PC-9 (cell line): ENCODE measurements around the gene KIAA0232.

Source experiments
- EZH2 ChIP-seq: fragments of 200-600 bp; sonication (generic); IDR thresholded peaks from 2 replicates; pipeline ENCODE4 v1.8.0; 2017; ENCODE audit warnings: antibody characterized with exemption, low read depth
- TF ChIP-seq, protein P1 (sequence below): fragments of 200-600 bp; sonication (generic); conservative IDR thresholded peaks from 2 replicates; pipeline ENCODE4 v1.6.1; 2017; ENCODE audit warnings: mixed run types, antibody characterized with exemption, mild to moderate bottlenecking, moderate library complexity

DNA sequence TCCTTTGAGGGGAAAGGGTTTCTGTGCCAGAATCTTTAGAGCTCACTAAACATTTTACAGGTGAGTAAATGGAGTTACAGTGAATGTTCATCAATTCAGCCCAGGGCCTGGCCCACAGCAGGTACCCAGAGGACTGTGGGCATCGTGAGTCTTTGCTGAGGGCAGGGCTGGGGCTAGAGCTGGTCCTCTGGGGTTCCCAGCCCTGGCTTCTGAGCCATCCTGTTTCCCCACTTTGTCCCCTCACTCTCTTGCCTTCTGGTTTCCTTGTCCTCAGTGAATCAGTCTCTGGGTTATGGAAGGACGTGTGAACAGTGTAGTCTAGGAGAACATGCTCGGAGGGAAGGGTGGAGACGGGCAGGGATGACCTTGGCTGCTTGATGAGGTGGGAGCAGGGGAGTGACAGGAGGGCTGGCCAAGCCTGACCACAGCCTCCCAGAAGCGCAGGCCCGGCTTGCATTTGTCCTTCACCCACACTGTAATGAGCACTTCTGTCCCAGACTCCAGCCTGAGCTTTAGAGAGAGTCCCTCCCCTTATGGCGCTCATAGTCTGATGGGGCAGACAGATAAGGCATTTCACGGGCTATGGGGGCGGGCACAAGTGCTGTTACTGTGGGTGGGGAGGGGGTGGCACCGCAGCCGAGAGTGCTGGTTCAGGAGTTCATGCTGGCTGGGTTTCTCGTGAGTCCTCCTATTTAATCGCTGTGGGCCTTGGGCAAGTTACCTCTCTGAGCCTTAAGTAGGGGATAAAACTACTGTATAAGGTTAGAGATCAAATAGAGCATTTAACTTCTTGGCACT is 144.4 kb downstream of the KIAA0232 start:
- TF ChIP-seq EZH2 = no peak
- TF ChIP-seq, protein P1, sequence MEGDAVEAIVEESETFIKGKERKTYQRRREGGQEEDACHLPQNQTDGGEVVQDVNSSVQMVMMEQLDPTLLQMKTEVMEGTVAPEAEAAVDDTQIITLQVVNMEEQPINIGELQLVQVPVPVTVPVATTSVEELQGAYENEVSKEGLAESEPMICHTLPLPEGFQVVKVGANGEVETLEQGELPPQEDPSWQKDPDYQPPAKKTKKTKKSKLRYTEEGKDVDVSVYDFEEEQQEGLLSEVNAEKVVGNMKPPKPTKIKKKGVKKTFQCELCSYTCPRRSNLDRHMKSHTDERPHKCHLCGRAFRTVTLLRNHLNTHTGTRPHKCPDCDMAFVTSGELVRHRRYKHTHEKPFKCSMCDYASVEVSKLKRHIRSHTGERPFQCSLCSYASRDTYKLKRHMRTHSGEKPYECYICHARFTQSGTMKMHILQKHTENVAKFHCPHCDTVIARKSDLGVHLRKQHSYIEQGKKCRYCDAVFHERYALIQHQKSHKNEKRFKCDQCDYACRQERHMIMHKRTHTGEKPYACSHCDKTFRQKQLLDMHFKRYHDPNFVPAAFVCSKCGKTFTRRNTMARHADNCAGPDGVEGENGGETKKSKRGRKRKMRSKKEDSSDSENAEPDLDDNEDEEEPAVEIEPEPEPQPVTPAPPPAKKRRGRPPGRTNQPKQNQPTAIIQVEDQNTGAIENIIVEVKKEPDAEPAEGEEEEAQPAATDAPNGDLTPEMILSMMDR = no peak
